ENCODE data around the gene PLAAT4. TPM values are rescaled to one million over a fixed set of nuclear protein-coding genes. Genes with fewer than 3 reads are reported as not detected.
"Not testable (repeated sequence)": the region's sequence is repeated elsewhere in the genome, so short reads cannot be mapped to it uniquely, and the experiment has no call there.

Gene PLAAT4
- total and polyA plus RNA-seq, 2 of the 13 experiments (the other 11 are each of a cell fraction or from before 2014, with no cell fraction given): 0.71 to 1.00 TPM

DNA sequence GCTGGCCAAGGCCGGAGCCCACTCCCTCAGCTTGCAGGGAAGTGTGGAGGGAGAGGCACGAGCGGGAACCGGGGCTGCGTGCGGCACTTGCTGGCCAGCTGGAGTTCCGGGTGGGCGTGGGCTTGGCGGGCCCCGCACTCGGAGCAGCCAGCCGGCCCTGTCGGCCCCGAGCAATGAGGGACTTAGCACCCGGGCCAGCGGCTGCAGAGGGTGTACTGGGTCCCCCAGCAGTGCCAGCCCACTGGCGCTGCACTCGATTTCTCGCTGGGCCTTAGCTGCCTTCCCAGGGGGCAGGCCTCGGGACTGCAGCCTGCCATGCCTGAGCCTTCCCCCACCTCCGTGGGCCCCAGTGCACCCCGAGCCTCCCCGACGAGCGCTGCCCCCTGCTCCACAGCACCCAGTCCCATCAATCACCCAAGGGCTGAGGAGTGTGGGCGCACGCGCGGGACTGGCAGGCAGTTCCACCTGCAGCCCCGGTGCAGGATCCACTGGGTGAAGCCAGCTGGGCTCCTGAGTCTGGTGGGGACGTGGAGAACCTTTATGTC is 13.6 kb downstream of the PLAAT4 start:
- H4K20me1 ChIP-seq (ENCODE audit: insufficient read depth, low read length); ATAC-seq; DNase-seq (ENCODE audit: low spot score); H3K4me1 ChIP-seq (ENCODE audit: insufficient read depth, low read length); POLR2A ChIA-PET; H3K79me2 ChIP-seq (ENCODE audit: insufficient read depth, low read length); H3K4me2 ChIP-seq (ENCODE audit: low read depth, low read length); BruUV-seq (replicated peaks); intact Hi-C loops (cut with micrococcal nuclease; ENCODE audit: unreplicated experiment); FAIRE-seq; H3K4me3 ChIP-seq (replicated peaks in 1 of 3; ENCODE audit: insufficient read depth in 1 of 3, low read depth in 2 of 3, low read length in 3 of 3); H3K36me3 ChIP-seq (replicated peaks in 1 of 2; ENCODE audit: control insufficient read depth in 1 of 2, insufficient read depth in 2 of 2, low read length in 2 of 2); H3K9ac ChIP-seq (ENCODE audit: insufficient read depth, low read depth, low read length); CTCF ChIA-PET (ENCODE audit: low intra/inter-chr PET ratio, low total read pairs); H2AFZ ChIP-seq (ENCODE audit: low read length); in situ Hi-C loops (cut with HindIII; ENCODE audit: extremely low pct_ligation_motif_present, low pct_unique_long_range_greater_than_20kb); H3K27ac ChIP-seq (ENCODE audit: extremely low read length, insufficient read depth, low read length); H3K9me3 ChIP-seq (ENCODE audit: low read length); H3K27me3 ChIP-seq (ENCODE audit: control insufficient read depth in 1 of 2, insufficient read depth in 2 of 2, low read length in 2 of 2): not testable (repeated sequence)
- whole genome bisulfite sequencing (ENCODE audit: low lambda C conversion rate): 75% methylated on average over 8 of the region's 31 CpGs

DNA sequence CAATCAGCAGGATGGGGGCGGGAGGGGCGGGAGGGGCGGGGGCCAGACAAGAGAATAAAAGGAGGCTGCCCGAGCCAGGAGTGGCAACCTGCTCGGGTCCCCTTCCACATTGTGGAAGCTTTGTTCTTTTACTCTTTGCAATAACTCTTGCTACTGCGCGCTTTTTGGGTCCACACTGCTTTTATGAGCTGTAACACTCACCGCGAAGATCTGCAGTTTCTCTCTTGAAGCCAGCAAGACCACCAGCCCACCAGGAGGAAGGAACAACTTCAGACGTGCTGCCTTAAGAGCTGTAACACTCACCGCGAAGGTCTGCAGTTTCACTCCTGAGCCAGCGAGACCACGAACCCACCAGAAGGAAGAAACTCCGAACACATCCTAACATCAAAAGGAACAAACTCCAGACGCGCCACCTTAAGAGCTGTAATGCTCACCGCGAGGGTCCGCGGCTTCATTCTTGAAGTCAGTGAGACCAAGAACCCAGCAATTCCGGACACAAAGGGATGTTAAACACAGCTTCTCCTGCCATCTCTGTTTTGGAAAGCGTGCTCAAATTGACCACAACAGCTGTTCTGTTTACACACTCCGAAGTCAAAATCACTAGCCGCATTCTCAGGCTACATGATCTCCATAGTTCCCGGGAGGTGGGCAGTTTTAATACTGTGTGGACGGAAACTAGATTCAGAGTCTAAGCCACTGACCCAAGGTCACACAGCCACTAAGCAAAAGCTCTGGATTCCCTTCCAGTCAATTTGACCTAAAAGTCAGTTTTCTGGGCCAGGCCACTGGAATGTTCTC is 14.7 kb downstream of the PLAAT4 start:
- CTCF ChIA-PET (ENCODE audit: low intra/inter-chr PET ratio, low total read pairs): no interaction called here
- no peaks in the 10 kb centered on the region for H3K79me2 ChIP-seq (ENCODE audit: insufficient read depth, low read length)
- peaks cover 1 to 6% of the 10 kb centered on the region in 2 experiments; a peak in 4 of 5 replicates for H3K27me3 ChIP-seq (ENCODE audit: control insufficient read depth in 1 of 2, insufficient read depth in 2 of 2, low read length in 2 of 2)
- no peaks in the 10 kb centered on the region for H4K20me1 ChIP-seq (ENCODE audit: insufficient read depth, low read length)
- POLR2A ChIA-PET: no interaction called here
- no peak overlapping the region for H3K9ac ChIP-seq (ENCODE audit: insufficient read depth, low read depth, low read length)
- H3K4me2 ChIP-seq (ENCODE audit: low read depth, low read length): no peak overlapping the region
- whole genome bisulfite sequencing (ENCODE audit: low lambda C conversion rate): 65% methylated on average over 27 of the region's 27 CpGs
- no peaks in the 10 kb centered on the region for H3K9me3 ChIP-seq (ENCODE audit: low read length)
- no peak overlapping the region for H3K4me3 ChIP-seq (replicated peaks in 1 of 3; ENCODE audit: insufficient read depth in 1 of 3, low read depth in 2 of 3, low read length in 3 of 3)
- H2AFZ ChIP-seq (ENCODE audit: low read length): no peak overlapping the region
- H3K36me3 ChIP-seq (replicated peaks in 1 of 2; ENCODE audit: control insufficient read depth in 1 of 2, insufficient read depth in 2 of 2, low read length in 2 of 2): no peaks in the 10 kb centered on the region
- no TSS peak for BruUV-seq (replicated peaks)
- DNase-seq (ENCODE audit: low spot score) (no peak), ATAC-seq (no peak), FAIRE-seq (no peak)
- H3K27ac ChIP-seq (ENCODE audit: extremely low read length, insufficient read depth, low read length): no peak overlapping the region
- no peaks in the 10 kb centered on the region for H3K4me1 ChIP-seq (ENCODE audit: insufficient read depth, low read length)
- intact Hi-C loops (cut with micrococcal nuclease; ENCODE audit: unreplicated experiment) (no loop called here), in situ Hi-C loops (cut with HindIII; ENCODE audit: extremely low pct_ligation_motif_present, low pct_unique_long_range_greater_than_20kb) (no loop called here)
- TF ChIP-seq ZC3H4 (CRISPR knock-in tag; IDR thresholded peaks at IDR 0.05; ENCODE audit: borderline replicate concordance): no peak
